ENCODE results near the gene CHD3. TPM values are rescaled to one million over a fixed set of nuclear protein-coding genes. Genes with fewer than 3 reads are reported as not detected.

CHD3 gene
- total and polyA plus RNA-seq, 10 of the 15 experiments (the other 5 are each of a cell fraction or from before 2014, with no cell fraction given), result 1.4 to 86.8 (median 39.1) TPM

DNA sequence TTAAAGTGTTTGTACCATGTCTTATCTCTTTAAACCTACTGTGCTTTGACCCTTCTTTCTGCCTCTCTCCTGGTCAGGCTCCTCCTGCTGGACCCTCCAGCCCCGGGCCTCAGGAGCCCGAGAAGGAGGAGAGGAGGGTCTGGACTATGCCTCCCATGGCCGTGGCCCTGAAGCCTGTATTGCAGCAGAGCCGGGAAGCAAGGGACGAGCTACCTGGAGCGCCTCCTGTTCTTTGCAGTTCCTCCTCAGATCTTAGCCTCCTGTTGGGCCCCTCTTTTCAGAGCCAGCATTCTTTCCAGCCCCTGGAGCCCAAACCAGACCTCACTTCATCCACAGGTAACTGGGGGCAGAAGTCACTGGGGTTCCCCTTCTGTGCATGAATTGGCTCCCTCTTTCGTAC is 57.1 kb downstream of the CHD3 start:
- Histone ChIP-seq H3K4me1 (ENCODE audit: control insufficient read depth, insufficient read depth, low read length) (no peaks in the 10 kb centered on the region), H3K9me3 (replicated peaks; ENCODE audit: control insufficient read depth, insufficient read depth, low read length) (no peaks in the 10 kb centered on the region), H2AFZ (ENCODE audit: control insufficient read depth, low read depth, low read length) (no peak overlapping the region), H3K4me2 (ENCODE audit: control insufficient read depth, insufficient read depth) (no peak overlapping the region), H3K27me3 (replicated peaks in 1 of 2; ENCODE audit: control insufficient read depth in 2 of 2, insufficient read depth in 2 of 2, low read length in 1 of 2) (no peaks in the 10 kb centered on the region), H3K79me2 (ENCODE audit: control insufficient read depth, insufficient read depth, low read length) (no peaks in the 10 kb centered on the region), H3K9ac (ENCODE audit: control insufficient read depth, insufficient read depth, low read length) (no peak overlapping the region), H3K36me3 (ENCODE audit: control insufficient read depth in 2 of 2, insufficient read depth in 2 of 2, low read length in 1 of 2) (peaks cover 12 to 29% of the 10 kb centered on the region in 2 experiments), H3K4me3 (no peak overlapping the region), H4K20me1 (ENCODE audit: control insufficient read depth, insufficient read depth) (no peaks in the 10 kb centered on the region), H3K27ac (ENCODE audit: control insufficient read depth, insufficient read depth) (no peak overlapping the region)
- intact Hi-C loops (cut with micrococcal nuclease; ENCODE audit: unreplicated experiment) (no loop called here), in situ Hi-C loops (cut with MboI) (no loop called here)
- ChIA-PET POLR2A (interaction anchor here (1.4 to 2.1 kb wide), 3 partner anchors 10 to 56 kb away, joined by 3 to 6 read pairs (median 5); partner anchors contain the start of gene CNTROB), RAD21 (ENCODE audit: unreplicated experiment) (no interaction called here), CTCF (interaction anchor here (1.2 to 2.1 kb wide), 4 partner anchors 10 to 82 kb away, joined by 3 to 6 read pairs (median 4); no protein-coding TSS in a partner anchor), SMC1A (ENCODE audit: uncharacterized antibody, unreplicated experiment) (interaction anchor here (1.2 to 2.1 kb wide), 5 partner anchors 10 to 45 kb away, joined by 3 to 9 read pairs (median 3); no protein-coding TSS in a partner anchor)
- FAIRE-seq (no peak), ATAC-seq (no peak), DNase-seq (ENCODE audit: low read depth, low spot score) (no peak)
- 96% methylated on average over 6 of the region's 7 CpGs for WGBS (ENCODE audit: insufficient coverage, insufficient replicate concordance, low lambda C conversion rate, missing lambda C conversion rate)
- no TSS peak for BruUV-seq (replicated peaks)
- TF ChIP-seq ATF7 (IDR thresholded peaks at IDR 0.05; ENCODE audit: low read depth) (no peak), PAX5 (IDR thresholded peaks at IDR 0.05; ENCODE audit: borderline replicate concordance, low read depth, low read length) (no peak), EP300 (IDR thresholded peaks at IDR 0.05; ENCODE audit: borderline replicate concordance in 1 of 2, control insufficient read depth in 1 of 2, low read depth in 2 of 2, low read length in 2 of 2) (no peak), FOXK2 (IDR thresholded peaks at IDR 0.05) (no peak), ZBED1 (IDR thresholded peaks at IDR 0.05; ENCODE audit: borderline replicate concordance) (no peak), MYB (IDR thresholded peaks at IDR 0.05; ENCODE audit: borderline replicate concordance, low read depth, low read length) (no peak), MEF2B (IDR thresholded peaks at IDR 0.05; ENCODE audit: partially characterized antibody, poor library complexity, severe bottlenecking) (no peak), POLR2AphosphoS5 (IDR thresholded peaks at IDR 0.05; ENCODE audit: low read length) (no peak), KLF5 (IDR thresholded peaks at IDR 0.05; ENCODE audit: partially characterized antibody) (no peak), TAF1 (IDR thresholded peaks at IDR 0.05; ENCODE audit: borderline replicate concordance, low read depth, low read length) (no peak), RAD21 (IDR thresholded peaks at IDR 0.05; ENCODE audit: insufficient read depth, low read depth, low read length) (no peak)
- TF ChIP-seq, protein P1, sequence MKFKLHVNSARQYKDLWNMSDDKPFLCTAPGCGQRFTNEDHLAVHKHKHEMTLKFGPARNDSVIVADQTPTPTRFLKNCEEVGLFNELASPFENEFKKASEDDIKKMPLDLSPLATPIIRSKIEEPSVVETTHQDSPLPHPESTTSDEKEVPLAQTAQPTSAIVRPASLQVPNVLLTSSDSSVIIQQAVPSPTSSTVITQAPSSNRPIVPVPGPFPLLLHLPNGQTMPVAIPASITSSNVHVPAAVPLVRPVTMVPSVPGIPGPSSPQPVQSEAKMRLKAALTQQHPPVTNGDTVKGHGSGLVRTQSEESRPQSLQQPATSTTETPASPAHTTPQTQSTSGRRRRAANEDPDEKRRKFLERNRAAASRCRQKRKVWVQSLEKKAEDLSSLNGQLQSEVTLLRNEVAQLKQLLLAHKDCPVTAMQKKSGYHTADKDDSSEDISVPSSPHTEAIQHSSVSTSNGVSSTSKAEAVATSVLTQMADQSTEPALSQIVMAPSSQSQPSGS (IDR thresholded peaks at IDR 0.05; ENCODE audit: low read length), result no peak
- TF ChIP-seq, protein P2, sequence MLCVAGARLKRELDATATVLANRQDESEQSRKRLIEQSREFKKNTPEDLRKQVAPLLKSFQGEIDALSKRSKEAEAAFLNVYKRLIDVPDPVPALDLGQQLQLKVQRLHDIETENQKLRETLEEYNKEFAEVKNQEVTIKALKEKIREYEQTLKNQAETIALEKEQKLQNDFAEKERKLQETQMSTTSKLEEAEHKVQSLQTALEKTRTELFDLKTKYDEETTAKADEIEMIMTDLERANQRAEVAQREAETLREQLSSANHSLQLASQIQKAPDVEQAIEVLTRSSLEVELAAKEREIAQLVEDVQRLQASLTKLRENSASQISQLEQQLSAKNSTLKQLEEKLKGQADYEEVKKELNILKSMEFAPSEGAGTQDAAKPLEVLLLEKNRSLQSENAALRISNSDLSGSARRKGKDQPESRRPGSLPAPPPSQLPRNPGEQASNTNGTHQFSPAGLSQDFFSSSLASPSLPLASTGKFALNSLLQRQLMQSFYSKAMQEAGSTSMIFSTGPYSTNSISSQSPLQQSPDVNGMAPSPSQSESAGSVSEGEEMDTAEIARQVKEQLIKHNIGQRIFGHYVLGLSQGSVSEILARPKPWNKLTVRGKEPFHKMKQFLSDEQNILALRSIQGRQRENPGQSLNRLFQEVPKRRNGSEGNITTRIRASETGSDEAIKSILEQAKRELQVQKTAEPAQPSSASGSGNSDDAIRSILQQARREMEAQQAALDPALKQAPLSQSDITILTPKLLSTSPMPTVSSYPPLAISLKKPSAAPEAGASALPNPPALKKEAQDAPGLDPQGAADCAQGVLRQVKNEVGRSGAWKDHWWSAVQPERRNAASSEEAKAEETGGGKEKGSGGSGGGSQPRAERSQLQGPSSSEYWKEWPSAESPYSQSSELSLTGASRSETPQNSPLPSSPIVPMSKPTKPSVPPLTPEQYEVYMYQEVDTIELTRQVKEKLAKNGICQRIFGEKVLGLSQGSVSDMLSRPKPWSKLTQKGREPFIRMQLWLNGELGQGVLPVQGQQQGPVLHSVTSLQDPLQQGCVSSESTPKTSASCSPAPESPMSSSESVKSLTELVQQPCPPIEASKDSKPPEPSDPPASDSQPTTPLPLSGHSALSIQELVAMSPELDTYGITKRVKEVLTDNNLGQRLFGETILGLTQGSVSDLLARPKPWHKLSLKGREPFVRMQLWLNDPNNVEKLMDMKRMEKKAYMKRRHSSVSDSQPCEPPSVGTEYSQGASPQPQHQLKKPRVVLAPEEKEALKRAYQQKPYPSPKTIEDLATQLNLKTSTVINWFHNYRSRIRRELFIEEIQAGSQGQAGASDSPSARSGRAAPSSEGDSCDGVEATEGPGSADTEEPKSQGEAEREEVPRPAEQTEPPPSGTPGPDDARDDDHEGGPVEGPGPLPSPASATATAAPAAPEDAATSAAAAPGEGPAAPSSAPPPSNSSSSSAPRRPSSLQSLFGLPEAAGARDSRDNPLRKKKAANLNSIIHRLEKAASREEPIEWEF (IDR thresholded peaks at IDR 0.05; ENCODE audit: insufficient replicate concordance, low read depth, low read length), result no peak
- TF ChIP-seq, protein P3, sequence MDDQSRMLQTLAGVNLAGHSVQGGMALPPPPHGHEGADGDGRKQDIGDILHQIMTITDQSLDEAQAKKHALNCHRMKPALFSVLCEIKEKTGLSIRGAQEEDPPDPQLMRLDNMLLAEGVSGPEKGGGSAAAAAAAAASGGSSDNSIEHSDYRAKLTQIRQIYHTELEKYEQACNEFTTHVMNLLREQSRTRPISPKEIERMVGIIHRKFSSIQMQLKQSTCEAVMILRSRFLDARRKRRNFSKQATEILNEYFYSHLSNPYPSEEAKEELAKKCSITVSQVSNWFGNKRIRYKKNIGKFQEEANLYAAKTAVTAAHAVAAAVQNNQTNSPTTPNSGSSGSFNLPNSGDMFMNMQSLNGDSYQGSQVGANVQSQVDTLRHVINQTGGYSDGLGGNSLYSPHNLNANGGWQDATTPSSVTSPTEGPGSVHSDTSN (IDR thresholded peaks at IDR 0.05; ENCODE audit: insufficient replicate concordance, low read depth, low read length), result no peak

Data from GM12878 (cell line).